WI38 (cell line): ENCODE measurements around the gene ATP13A4.

Experiments used
- H3K4me3 ChIP-seq: 2 replicates; pipeline ENCODE4 v1.5.1; 2011; ENCODE audit warnings: low read depth, mild to moderate bottlenecking, control low read depth, low read length
- CTCF ChIP-seq: IDR thresholded peaks from 2 replicates; pipeline ENCODE4 v1.5.1; 2012; ENCODE audit warnings: low read depth, mild to moderate bottlenecking, control low read depth, low read length

ATP13A4 gene

GRCh38 chr3:193508108-193508507 is 46.6 kb downstream of the ATP13A4 start:
- no peak for TF ChIP-seq CTCF
- no peak overlapping the region for H3K4me3 ChIP-seq

- TF ChIP-seq CTCF, result no peak
- no peak overlapping the region for H3K4me3 ChIP-seq
Observed at GRCh38 chr3:193507566-193507965, 47.1 kb downstream of the ATP13A4 start.

GRCh38 chr3:193506921-193507320 is 47.8 kb downstream of the ATP13A4 start:
- no peak overlapping the region for H3K4me3 ChIP-seq
- no peak for TF ChIP-seq CTCF

- no peak for TF ChIP-seq CTCF
- H3K4me3 ChIP-seq, result no peak overlapping the region
Observed at GRCh38 chr3:193502871-193503270, 51.8 kb downstream of the ATP13A4 start.

GRCh38 chr3:193499801-193500485 is 54.8 kb downstream of the ATP13A4 start:
- TF ChIP-seq CTCF, result no peak
- H3K4me3 ChIP-seq, result no peak overlapping the region

- no peak overlapping the region for H3K4me3 ChIP-seq
- no peak for TF ChIP-seq CTCF
Observed at GRCh38 chr3:193499136-193499770, 55.4 kb downstream of the ATP13A4 start.

- no peak overlapping the region for H3K4me3 ChIP-seq
- no peak for TF ChIP-seq CTCF
Observed at GRCh38 chr3:193498215-193498614, 56.5 kb downstream of the ATP13A4 start.
